H9 (cell line): ENCODE measurements around the gene SELPLG. TPM values are rescaled to one million over a fixed set of nuclear protein-coding genes. Genes with fewer than 3 reads are reported as not detected.

Source experiments
- DNase-seq: peaks from one replicate; pipeline ENCODE4 v3.0.0-alpha.2; 2017
- H2AFZ ChIP-seq: one replicate; pipeline ENCODE4 v1.6.1; 2013; ENCODE audit warnings: mild to moderate bottlenecking, low read length, control low read depth, moderate library complexity
- H2AK5ac ChIP-seq: 2 replicates; pipeline ENCODE4 v1.6.1; 2013; ENCODE audit warnings: low read length, control low read depth, mixed read lengths; ENCODE audit not compliant: insufficient read length
- H2BK120ac ChIP-seq: one replicate; pipeline ENCODE4 v1.6.1; 2013; ENCODE audit warnings: low read depth, mild to moderate bottlenecking, low read length, control low read depth, inconsistent platforms; ENCODE audit not compliant: poor library complexity, severe bottlenecking
- H2BK12ac ChIP-seq: 2 replicates; pipeline ENCODE4 v1.6.1; 2013; ENCODE audit warnings: low read length, control low read depth, mixed read lengths, low read depth; ENCODE audit not compliant: insufficient read length
- H2BK15ac ChIP-seq: 2 replicates; pipeline ENCODE4 v1.6.1; 2013; ENCODE audit warnings: low read depth, low read length, control low read depth
- H2BK20ac ChIP-seq: one replicate; pipeline ENCODE4 v1.6.1; 2013; ENCODE audit warnings: low read depth, mild to moderate bottlenecking, low read length, control low read depth, inconsistent platforms; ENCODE audit not compliant: poor library complexity, severe bottlenecking
- H2BK5ac ChIP-seq: 2 replicates; pipeline ENCODE4 v1.6.1; 2013; ENCODE audit warnings: low read length, control low read depth, mixed read lengths; ENCODE audit not compliant: insufficient read length
- H3K14ac ChIP-seq: 2 replicates; pipeline ENCODE4 v1.6.1; 2013; ENCODE audit warnings: low read length, control low read depth; ENCODE audit not compliant: insufficient read depth
- H3K18ac ChIP-seq: 2 replicates; pipeline ENCODE4 v1.6.1; 2013; ENCODE audit warnings: low read depth, mild to moderate bottlenecking, mixed read lengths, low read length, control low read depth; ENCODE audit not compliant: insufficient read length
- H3K23ac ChIP-seq: 2 replicates; pipeline ENCODE4 v1.6.1; 2013; ENCODE audit warnings: low read length, control low read depth, mixed read lengths, low read depth; ENCODE audit not compliant: insufficient read length
- H3K23me2 ChIP-seq: 2 replicates; pipeline ENCODE4 v1.6.1; 2013; ENCODE audit warnings: low read depth, mild to moderate bottlenecking, mixed read lengths, low read length, control low read depth; ENCODE audit not compliant: insufficient read length, poor library complexity, severe bottlenecking
- H3K27ac ChIP-seq: 2 replicates; pipeline ENCODE4 v1.5.1; 2013; ENCODE audit warnings: low read length, control low read depth, mixed read lengths, low read depth; ENCODE audit not compliant: insufficient read length
- H3K27me3 ChIP-seq: 2 replicates; pipeline ENCODE4 v1.6.1; 2013; ENCODE audit warnings: low read length, control low read depth, inconsistent platforms; ENCODE audit not compliant: insufficient read depth
- H3K4ac ChIP-seq: 2 replicates; pipeline ENCODE4 v1.6.1; 2013; ENCODE audit warnings: low read depth, mild to moderate bottlenecking, control low read depth, inconsistent platforms, low read length, moderate library complexity
- H3K4me1 ChIP-seq: 2 replicates; pipeline ENCODE4 v1.6.1; 2013; ENCODE audit warnings: low read length, control low read depth, inconsistent platforms; ENCODE audit not compliant: insufficient read depth
- H3K4me2 ChIP-seq: 2 replicates; pipeline ENCODE4 v1.6.1; 2013; ENCODE audit warnings: low read length, control low read depth, mixed read lengths; ENCODE audit not compliant: insufficient read length, insufficient read depth
- H3K56ac ChIP-seq: 2 replicates; pipeline ENCODE4 v1.6.1; 2013; ENCODE audit warnings: low read depth, mild to moderate bottlenecking, mixed read lengths, low read length, control low read depth; ENCODE audit not compliant: insufficient read length
- H3K79me1 ChIP-seq: 2 replicates; pipeline ENCODE4 v1.6.1; 2013; ENCODE audit warnings: low read depth, mild to moderate bottlenecking, moderate library complexity, low read length, control low read depth, inconsistent platforms; ENCODE audit not compliant: insufficient read depth, poor library complexity, severe bottlenecking
- H3K79me2 ChIP-seq: 2 replicates; pipeline ENCODE4 v1.6.1; 2013; ENCODE audit warnings: low read length, control low read depth, inconsistent platforms; ENCODE audit not compliant: insufficient read depth
- H3K9ac ChIP-seq: 2 replicates; pipeline ENCODE4 v1.6.1; 2013; ENCODE audit warnings: low read length, control low read depth, mixed read lengths; ENCODE audit not compliant: insufficient read length; ENCODE audit errors: extremely low read depth
- H3K9me3 ChIP-seq: one replicate; pipeline ENCODE4 v1.6.1; 2013; ENCODE audit warnings: low read depth, low read length, inconsistent platforms; ENCODE audit not compliant: control insufficient read depth
- H3T11ph ChIP-seq: one replicate; pipeline ENCODE4 v1.6.1; 2013; ENCODE audit warnings: mild to moderate bottlenecking, low read length, control low read depth, inconsistent platforms
- H4K20me1 ChIP-seq: one replicate; pipeline ENCODE4 v1.6.1; 2013; ENCODE audit not compliant: control insufficient read depth, insufficient read length, insufficient read depth
- H4K5ac ChIP-seq: 2 replicates; pipeline ENCODE4 v1.6.1; 2013; ENCODE audit warnings: low read depth, mild to moderate bottlenecking, mixed read lengths, low read length, control low read depth; ENCODE audit not compliant: insufficient read length
- H4K8ac ChIP-seq: replicated peaks from 2 replicates; pipeline ENCODE4 v1.6.1; 2013; ENCODE audit warnings: low read length, control low read depth, mixed read lengths, low read depth; ENCODE audit not compliant: insufficient read length
- H4K91ac ChIP-seq: 2 replicates; pipeline ENCODE4 v1.6.1; 2013; ENCODE audit warnings: low read depth, mild to moderate bottlenecking, moderate library complexity, mixed read lengths, low read length, control low read depth; ENCODE audit not compliant: insufficient read length
- H3K27ac Mint-ChIP-seq, 3 experiments: 2 replicates in 2 of 3; 3 replicates in 1 of 3; pipeline ENCODE4 v1.8.0; 2020 to 2021; ENCODE audit warnings: mixed read lengths in 3 of 3, mild to moderate bottlenecking in 1 of 3, moderate library complexity in 1 of 3
- H3K27me3 Mint-ChIP-seq: 2 replicates; pipeline ENCODE4 v1.8.0; 2021; ENCODE audit warnings: low read depth, mild to moderate bottlenecking, moderate library complexity, mixed read lengths
- H3K36me3 Mint-ChIP-seq, 3 experiments: 2 replicates in 2 of 3; 3 replicates in 1 of 3; pipeline ENCODE4 v1.8.0; 2020 to 2021; ENCODE audit warnings: low read depth in 3 of 3, mixed read lengths in 3 of 3; ENCODE audit not compliant: insufficient read depth in 1 of 3
- H3K4me1 Mint-ChIP-seq, 2 experiments: 2 replicates each; pipeline ENCODE4 v1.8.0; 2020; ENCODE audit warnings: mixed read lengths in 2 of 2
- H3K4me3 Mint-ChIP-seq, 2 experiments: 2 replicates in 1 of 2; 3 replicates in 1 of 2; pipeline ENCODE4 v1.8.0; 2020 to 2021; ENCODE audit warnings: mild to moderate bottlenecking in 2 of 2, mixed read lengths in 2 of 2, moderate library complexity in 1 of 2
- H3K9me3 Mint-ChIP-seq, 2 experiments: 2 replicates in 1 of 2; 3 replicates in 1 of 2; pipeline ENCODE4 v1.8.0; 2020; ENCODE audit warnings: mild to moderate bottlenecking in 2 of 2, mixed read lengths in 2 of 2, moderate library complexity in 1 of 2
- WGBS: extraction: QIAGEN DNeasy Blood & Tissue Kit; methylation state at CpG from one replicate; pipeline ENCODE4 v1.1.7; 2013; ENCODE audit warnings: missing lambda C conversion rate, low lambda C conversion rate, mixed read lengths; ENCODE audit not compliant: insufficient read length; ENCODE audit errors: extremely low coverage; 5-methylcytosine and 5-hydroxymethylcytosine counted together
- total RNA-seq: library from RNA; stranded (reverse); gene quantifications from 2 replicates; pipeline ENCODE4 v1.2.1, GENCODE V29; 2021
- TF ChIP-seq, protein P1 (sequence below): fragments of 200-600 bp; sonication (generic); conservative IDR thresholded peaks from 3 replicates; pipeline ENCODE4 v1.8.0; 2021; ENCODE audit warnings: antibody characterized with exemption, mild to moderate bottlenecking

The SELPLG gene
- total RNA-seq, 1 experiment from 2014 or later = 0.15 TPM

DNA sequence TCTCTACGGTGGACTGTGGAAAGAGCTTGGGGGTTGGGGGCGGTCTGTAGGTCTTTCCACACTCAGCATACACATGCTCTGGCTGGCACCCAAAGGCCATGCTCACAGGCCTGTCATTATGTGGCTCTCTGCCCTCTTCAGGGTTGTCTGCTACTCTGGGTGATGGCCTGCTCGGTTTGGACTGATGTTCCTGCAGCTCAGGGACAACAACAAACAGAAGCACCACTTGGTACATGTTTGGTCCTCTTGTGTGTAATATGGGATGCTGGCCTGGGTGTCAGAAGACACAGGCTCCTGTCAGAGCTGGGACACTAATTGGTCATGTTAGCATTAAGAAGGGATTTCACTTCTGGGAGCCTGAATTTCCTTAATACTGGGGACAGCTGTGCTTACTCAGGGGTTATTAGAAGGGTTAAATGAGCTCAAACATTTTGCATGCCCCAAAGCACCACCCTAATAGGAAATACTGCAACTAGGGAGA, 32.7 kb upstream of the SELPLG start:
- Histone ChIP-seq H3T11ph (no peak overlapping the region), H3K4me2 (no peak overlapping the region), H2BK12ac (no peak overlapping the region), H4K20me1 (no peaks in the 10 kb centered on the region), H2BK20ac (no peak overlapping the region), H2BK5ac (no peak overlapping the region), H3K4ac (no peak overlapping the region), H3K27ac (no peak overlapping the region), H3K23me2 (no peaks in the 10 kb centered on the region), H2BK120ac (no peak overlapping the region), H3K9me3 (no peaks in the 10 kb centered on the region), H3K79me1 (no peaks in the 10 kb centered on the region), H2BK15ac (no peak overlapping the region), H4K5ac (no peak overlapping the region), H3K56ac (no peak overlapping the region), H2AFZ (no peak overlapping the region), H4K91ac (no peak overlapping the region), H3K18ac (no peak overlapping the region), H3K4me1 (peaks cover 7% of the 10 kb centered on the region), H4K8ac (no peak overlapping the region), H3K9ac (no peak overlapping the region), H3K27me3 (no peaks in the 10 kb centered on the region), H2AK5ac (no peak overlapping the region), H3K23ac (no peak overlapping the region), H3K14ac (no peak overlapping the region), H3K79me2 (0 out of 2 replicates have a peak, but pooled peaks cover 3% of the 10 kb centered on the region)
- peak overlapping the region; percentile 59 to 95 (median 92); a peak in 6 of 7 replicates for H3K27ac Mint-ChIP-seq
- TF ChIP-seq, protein P1, sequence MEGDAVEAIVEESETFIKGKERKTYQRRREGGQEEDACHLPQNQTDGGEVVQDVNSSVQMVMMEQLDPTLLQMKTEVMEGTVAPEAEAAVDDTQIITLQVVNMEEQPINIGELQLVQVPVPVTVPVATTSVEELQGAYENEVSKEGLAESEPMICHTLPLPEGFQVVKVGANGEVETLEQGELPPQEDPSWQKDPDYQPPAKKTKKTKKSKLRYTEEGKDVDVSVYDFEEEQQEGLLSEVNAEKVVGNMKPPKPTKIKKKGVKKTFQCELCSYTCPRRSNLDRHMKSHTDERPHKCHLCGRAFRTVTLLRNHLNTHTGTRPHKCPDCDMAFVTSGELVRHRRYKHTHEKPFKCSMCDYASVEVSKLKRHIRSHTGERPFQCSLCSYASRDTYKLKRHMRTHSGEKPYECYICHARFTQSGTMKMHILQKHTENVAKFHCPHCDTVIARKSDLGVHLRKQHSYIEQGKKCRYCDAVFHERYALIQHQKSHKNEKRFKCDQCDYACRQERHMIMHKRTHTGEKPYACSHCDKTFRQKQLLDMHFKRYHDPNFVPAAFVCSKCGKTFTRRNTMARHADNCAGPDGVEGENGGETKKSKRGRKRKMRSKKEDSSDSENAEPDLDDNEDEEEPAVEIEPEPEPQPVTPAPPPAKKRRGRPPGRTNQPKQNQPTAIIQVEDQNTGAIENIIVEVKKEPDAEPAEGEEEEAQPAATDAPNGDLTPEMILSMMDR = no peak
- H3K4me1 Mint-ChIP-seq = peaks cover 34 to 38% of the 10 kb centered on the region in 2 experiments
- H3K9me3 Mint-ChIP-seq = no peaks in the 10 kb centered on the region
- WGBS = no CpG with 5 or more reads among the region's 3 CpGs
- H3K4me3 Mint-ChIP-seq = no peak overlapping the region
- no peak for DNase-seq
- H3K27me3 Mint-ChIP-seq = no peaks in the 10 kb centered on the region
- peaks cover 0 to 5% (median 4%) of the 10 kb centered on the region in 3 experiments; a peak in 3 of 7 replicates for H3K36me3 Mint-ChIP-seq
